D721Med (cell line): ENCODE measurements around the gene FPR1.

Experiments used
- DNase-seq: peaks from one replicate; pipeline ENCODE4 v3.0.0; 2011; ENCODE audit warnings: low spot score; ENCODE audit not compliant: insufficient read length
- FAIRE-seq: peaks from 2 replicates; lab custom pipeline; 2011; peaks lifted over from hg19 to GRCh38; lab: Jason Lieb, UNC
- CTCF ChIP-seq: IDR thresholded peaks from 2 replicates; pipeline ENCODE4 v1.5.1; 2012; ENCODE audit warnings: mild to moderate bottlenecking, control low read depth; ENCODE audit not compliant: insufficient read depth; ENCODE audit errors: missing control alignments

Gene FPR1

GRCh38 chr19:51701468-51702100 lies 50.1 kb downstream of the FPR1 start:
- no peak for DNase-seq
- no peak for FAIRE-seq
- TF ChIP-seq CTCF: no peak

- no peak for FAIRE-seq
- no peak for TF ChIP-seq CTCF
- no peak for DNase-seq
Observed at GRCh38 chr19:51699170-51699569, 52.5 kb downstream of the FPR1 start.

- no peak for FAIRE-seq
- no peak for DNase-seq
- no peak for TF ChIP-seq CTCF
Observed at GRCh38 chr19:51698296-51698695, 53.4 kb downstream of the FPR1 start.

- FAIRE-seq (no peak), DNase-seq (no peak)
- no peak for TF ChIP-seq CTCF
Observed at GRCh38 chr19:51697169-51697776, 54.4 kb downstream of the FPR1 start.

GRCh38 chr19:51696606-51697005 lies 55.1 kb downstream of the FPR1 start:
- no peak for TF ChIP-seq CTCF
- DNase-seq (no peak), FAIRE-seq (no peak)
